GM19324 (cell line): ENCODE data around the gene TRIM40.

Source experiments
- ATAC-seq: cut with Tn5 transposase; IDR thresholded peaks from one replicate; pipeline ENCODE4 v1.9.1; 2021; ENCODE audit warnings: mild to moderate bottlenecking, moderate library complexity; ENCODE audit not compliant: unreplicated experiment, low FRiP score

Gene TRIM40

DNA sequence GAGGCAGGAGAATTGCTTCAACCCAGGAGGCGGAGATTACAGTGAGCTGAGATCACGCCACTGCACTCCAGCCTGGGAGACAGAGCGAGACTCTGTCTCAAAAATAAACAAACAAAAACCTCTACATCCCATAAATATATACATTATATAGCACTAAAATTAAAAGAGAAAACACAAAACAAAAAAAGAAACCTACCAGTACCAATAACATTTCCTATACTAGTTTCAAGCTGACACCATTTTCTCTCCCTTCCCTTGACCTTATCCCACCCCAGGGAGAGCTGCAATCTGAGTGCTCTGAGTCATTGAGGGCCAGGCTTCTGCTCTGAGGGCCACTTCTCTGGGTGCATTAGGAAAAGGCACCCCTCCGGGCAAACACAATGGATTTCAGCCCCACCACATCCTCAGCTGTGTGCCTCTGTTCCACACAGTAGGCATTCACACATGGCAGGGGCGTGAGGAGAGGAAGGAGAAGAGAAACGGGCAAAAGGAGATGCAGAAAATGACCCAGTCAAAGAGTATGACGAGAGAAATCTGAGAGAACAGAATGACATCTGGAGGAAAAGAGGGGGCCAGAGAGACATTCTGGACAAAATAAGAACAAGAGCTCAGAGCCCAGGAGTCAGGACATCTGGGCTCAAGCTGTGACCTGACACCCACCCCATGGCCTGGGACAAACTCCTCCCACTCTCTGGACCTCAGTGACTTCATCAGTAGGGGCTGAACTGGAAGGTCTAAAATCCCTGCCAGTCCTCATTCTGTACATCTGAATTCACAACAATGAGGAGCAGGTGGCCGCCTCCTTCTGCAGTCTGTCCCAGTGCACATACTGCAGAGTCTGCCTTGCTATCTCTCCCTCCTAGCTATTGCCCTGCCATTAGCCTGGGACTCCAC is 59.1 kb downstream of the TRIM40 start:
- no peak for ATAC-seq

DNA sequence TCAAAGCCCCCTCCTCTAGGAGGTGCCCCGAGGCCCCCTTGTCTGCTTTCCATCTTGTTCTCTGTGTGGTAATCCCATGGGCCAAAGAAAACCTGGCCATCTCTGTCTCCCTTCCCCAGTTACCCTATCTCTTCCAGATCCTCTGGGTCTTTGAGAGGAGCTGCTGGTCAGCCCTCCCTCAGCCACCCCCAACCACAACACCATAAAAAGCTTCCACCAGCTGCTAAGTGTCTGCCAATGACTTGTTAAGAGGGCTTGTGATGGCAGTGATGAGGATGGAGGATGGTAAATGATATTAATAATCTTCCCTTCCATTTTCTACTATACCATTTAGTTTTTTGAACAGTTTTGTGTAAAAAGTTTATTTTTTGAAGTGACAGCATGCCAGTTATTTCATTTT is 60.0 kb downstream of the TRIM40 start:
- no peak for ATAC-seq

DNA sequence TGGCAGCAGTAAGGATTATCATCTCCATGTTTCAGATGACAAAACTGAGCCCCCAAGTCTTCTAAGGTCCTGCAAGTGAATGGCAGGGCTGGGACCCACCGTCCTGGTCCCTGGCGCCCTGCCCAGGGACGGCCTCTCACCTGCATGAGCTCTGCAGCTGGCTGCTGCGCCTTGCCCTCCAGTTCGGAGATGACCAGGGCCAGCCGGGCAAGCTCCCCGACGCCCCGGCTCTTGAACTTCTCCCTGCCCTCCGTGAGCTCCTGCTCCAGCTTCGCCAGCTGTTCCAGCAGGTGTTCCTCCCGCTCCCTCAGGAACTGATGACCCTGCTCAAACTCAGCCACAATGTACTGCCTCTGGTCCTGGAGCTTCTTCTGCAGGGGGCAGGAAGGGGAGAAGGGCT is 60.4 kb downstream of the TRIM40 start:
- ATAC-seq, result no peak
